ENCODE data around the gene IL19. TPM values are rescaled to one million over a fixed set of nuclear protein-coding genes. Genes with fewer than 3 reads are reported as not detected.
"Not testable (repeated sequence)": the region's sequence is repeated elsewhere in the genome, so short reads cannot be mapped to it uniquely, and the experiment has no call there.

The IL19 gene
- total RNA-seq, 3 donors from 2014 or later = not detected

DNA sequence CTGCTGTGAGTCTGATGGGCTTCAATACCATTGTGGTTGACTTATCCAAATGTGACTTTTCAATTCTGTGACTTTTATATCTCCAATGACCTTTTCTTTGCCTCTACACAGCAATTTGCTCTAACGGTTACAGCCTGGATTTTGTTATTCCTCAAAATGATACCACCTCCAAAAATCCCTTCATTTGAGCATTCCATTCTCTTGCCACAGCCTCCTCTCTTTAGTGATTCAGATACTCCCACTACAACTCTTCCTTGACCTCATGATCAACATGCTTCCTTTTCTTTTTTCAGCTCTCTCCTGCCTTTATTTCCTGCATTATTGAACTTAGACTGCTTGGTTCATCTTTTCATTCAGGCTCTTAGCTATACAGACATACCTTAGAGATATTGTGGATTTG is 16.6 kb upstream of the IL19 start:
- Histone ChIP-seq H3K36me3 (ENCODE audit: low read depth) (no peaks in the 10 kb centered on the region), H3K9me3 (no peaks in the 10 kb centered on the region), H3K4me1 (ENCODE audit: low read depth) (no peaks in the 10 kb centered on the region), H3K4me3 (no peak overlapping the region)
- intact Hi-C loops (cut with DNase I, micrococcal nuclease) = no loop called here
- ATAC-seq (no peak), DNase-seq (no peak)
- TF ChIP-seq, protein P1, sequence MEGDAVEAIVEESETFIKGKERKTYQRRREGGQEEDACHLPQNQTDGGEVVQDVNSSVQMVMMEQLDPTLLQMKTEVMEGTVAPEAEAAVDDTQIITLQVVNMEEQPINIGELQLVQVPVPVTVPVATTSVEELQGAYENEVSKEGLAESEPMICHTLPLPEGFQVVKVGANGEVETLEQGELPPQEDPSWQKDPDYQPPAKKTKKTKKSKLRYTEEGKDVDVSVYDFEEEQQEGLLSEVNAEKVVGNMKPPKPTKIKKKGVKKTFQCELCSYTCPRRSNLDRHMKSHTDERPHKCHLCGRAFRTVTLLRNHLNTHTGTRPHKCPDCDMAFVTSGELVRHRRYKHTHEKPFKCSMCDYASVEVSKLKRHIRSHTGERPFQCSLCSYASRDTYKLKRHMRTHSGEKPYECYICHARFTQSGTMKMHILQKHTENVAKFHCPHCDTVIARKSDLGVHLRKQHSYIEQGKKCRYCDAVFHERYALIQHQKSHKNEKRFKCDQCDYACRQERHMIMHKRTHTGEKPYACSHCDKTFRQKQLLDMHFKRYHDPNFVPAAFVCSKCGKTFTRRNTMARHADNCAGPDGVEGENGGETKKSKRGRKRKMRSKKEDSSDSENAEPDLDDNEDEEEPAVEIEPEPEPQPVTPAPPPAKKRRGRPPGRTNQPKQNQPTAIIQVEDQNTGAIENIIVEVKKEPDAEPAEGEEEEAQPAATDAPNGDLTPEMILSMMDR (IDR thresholded peaks at IDR 0.05) = no peak

- DNase-seq (no peak), ATAC-seq (peak; percentile 71)
- TF ChIP-seq, protein P1 (IDR thresholded peaks at IDR 0.05) = no peak
- intact Hi-C loops (cut with DNase I, micrococcal nuclease) = no loop called here
- Histone ChIP-seq H3K36me3 (ENCODE audit: low read depth) (no peaks in the 10 kb centered on the region), H3K4me3 (no peak overlapping the region), H3K4me1 (ENCODE audit: low read depth) (no peaks in the 10 kb centered on the region), H3K9me3 (no peaks in the 10 kb centered on the region)
Observed at GRCh38 chr1:206757524-206758266, 12.9 kb upstream of the IL19 start.

DNA sequence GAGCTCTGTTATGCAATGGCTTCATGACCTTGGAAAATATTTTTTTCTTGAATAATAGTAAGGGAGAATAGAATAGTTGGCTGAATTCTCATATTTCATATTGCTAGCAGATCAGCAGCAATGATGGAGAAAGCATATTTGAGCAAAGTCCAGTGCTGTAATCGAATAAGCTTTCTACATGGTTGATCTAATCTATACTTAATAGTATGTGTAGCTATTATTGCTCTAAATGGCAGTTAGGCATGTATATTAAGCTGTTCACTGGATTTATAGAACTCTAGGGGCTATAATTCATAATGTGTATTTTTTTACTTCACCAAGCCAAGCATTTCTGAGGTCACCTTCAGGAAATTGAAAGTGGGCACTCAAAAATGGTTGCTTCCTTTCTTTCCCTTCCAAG is 10.0 kb upstream of the IL19 start:
- Histone ChIP-seq H3K36me3 (ENCODE audit: low read depth) (no peaks in the 10 kb centered on the region), H3K4me1 (ENCODE audit: low read depth) (no peaks in the 10 kb centered on the region), H3K9me3 (no peaks in the 10 kb centered on the region), H3K4me3 (no peak overlapping the region)
- ATAC-seq (no peak), DNase-seq (no peak)
- TF ChIP-seq, protein P1 (IDR thresholded peaks at IDR 0.05) = no peak
- intact Hi-C loops (cut with DNase I, micrococcal nuclease) = no loop called here

DNA sequence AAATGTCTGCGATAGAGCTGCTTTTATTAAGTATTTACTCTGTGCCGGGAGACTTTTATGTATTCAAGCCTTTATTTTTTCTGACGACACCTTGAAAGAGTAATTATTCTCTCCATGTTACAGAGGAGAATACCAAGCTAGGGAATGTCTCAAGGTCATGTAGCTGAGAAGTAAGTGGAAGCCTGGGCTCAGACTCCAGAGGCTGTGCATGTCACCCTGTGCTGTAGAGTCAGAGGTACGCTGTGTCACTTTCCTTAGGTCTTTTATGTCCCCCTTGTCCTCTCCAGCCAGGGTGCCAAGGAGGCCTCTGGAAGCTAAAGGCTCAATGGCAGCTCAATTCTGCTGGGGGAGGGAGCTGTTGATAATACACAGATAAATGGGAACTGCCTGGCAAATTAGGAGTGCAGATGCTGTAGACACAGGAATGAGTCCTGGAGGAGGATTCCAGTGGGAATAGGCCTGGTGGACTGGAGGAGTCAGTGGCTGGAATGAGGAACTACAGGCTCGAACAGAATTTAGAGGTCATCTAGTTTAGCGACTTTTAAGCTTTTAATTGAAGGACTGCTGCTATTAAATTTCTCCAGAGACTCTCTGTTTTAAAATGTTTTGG is 9.3 kb upstream of the IL19 start:
- Histone ChIP-seq H3K9me3 (no peaks in the 10 kb centered on the region), H3K4me1 (ENCODE audit: low read depth) (no peaks in the 10 kb centered on the region), H3K4me3 (no peak overlapping the region), H3K36me3 (ENCODE audit: low read depth) (no peaks in the 10 kb centered on the region)
- ATAC-seq (no peak), DNase-seq (no peak)
- TF ChIP-seq, protein P1 (IDR thresholded peaks at IDR 0.05) = no peak
- intact Hi-C loops (cut with DNase I, micrococcal nuclease) = no loop called here

- intact Hi-C loops (cut with DNase I, micrococcal nuclease); H3K9me3 ChIP-seq; DNase-seq; H3K4me3 ChIP-seq; H3K36me3 ChIP-seq (ENCODE audit: low read depth); ATAC-seq; H3K4me1 ChIP-seq (ENCODE audit: low read depth): not testable (repeated sequence)
Observed at GRCh38 chr1:206762741-206763364, 7.7 kb upstream of the IL19 start.

DNA sequence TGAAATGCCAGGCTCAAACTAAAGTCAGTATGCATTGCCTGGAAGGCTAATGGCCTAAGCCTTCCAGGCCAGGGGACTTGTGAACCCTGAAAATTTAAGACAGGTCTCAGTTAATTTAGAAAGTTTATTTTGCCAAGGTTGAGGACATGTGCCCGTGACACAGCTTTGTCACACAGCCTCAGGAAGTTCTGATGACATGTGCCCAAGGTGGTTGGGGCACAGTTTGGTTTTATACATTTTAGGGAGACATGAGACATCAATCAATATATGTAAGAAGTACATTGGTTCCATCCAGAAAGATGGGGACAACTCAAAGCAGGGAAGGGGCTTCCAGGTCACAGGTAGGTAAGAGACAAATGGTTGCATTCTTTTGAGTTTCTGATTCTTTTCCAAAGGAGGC is 4.8 kb upstream of the IL19 start:
- H3K4me1 ChIP-seq (ENCODE audit: low read depth); ATAC-seq; intact Hi-C loops (cut with DNase I, micrococcal nuclease); H3K36me3 ChIP-seq (ENCODE audit: low read depth); H3K4me3 ChIP-seq; H3K9me3 ChIP-seq; DNase-seq: not testable (repeated sequence)
